MM.1S (cell line): ENCODE measurements around the gene ST6GAL1.
"Not testable (repeated sequence)": the region's sequence is repeated elsewhere in the genome, so short reads cannot be mapped to it uniquely, and the experiment has no call there.

Source experiments
- DNase-seq: peaks from one replicate; pipeline ENCODE4 v3.0.0-alpha.2; 2015
- H2AFZ ChIP-seq: fragments of 300-600 bp; sonication (generic); 2 replicates; pipeline ENCODE4 v1.6.0; 2016; ENCODE audit warnings: antibody characterized with exemption, low read length
- H3F3A ChIP-seq: fragments of 300-600 bp; sonication (generic); 2 replicates; pipeline ENCODE4 v1.6.1; 2016; ENCODE audit warnings: mild to moderate bottlenecking, antibody characterized with exemption, low read length, moderate library complexity, mixed read lengths; ENCODE audit not compliant: insufficient read depth
- H3K27ac ChIP-seq: fragments of 300-600 bp; sonication (generic); 2 replicates; pipeline ENCODE4 v1.5.1; 2016; ENCODE audit warnings: mild to moderate bottlenecking, low read length
- H3K27me3 ChIP-seq: fragments of 300-600 bp; sonication (generic); replicated peaks from 2 replicates; pipeline ENCODE4 v1.6.0; 2016; ENCODE audit warnings: low read length; ENCODE audit not compliant: insufficient read depth
- H3K36me3 ChIP-seq: fragments of 300-600 bp; sonication (generic); replicated peaks from 2 replicates; pipeline ENCODE4 v1.6.1; 2016; ENCODE audit warnings: mild to moderate bottlenecking, low read length, mixed read lengths; ENCODE audit not compliant: insufficient read depth
- H3K4me1 ChIP-seq: fragments of 300-600 bp; sonication (generic); 2 replicates; pipeline ENCODE4 v1.6.1; 2016; ENCODE audit warnings: low read length, mixed read lengths
- H3K4me2 ChIP-seq: fragments of 300-600 bp; sonication (generic); 2 replicates; pipeline ENCODE4 v1.6.0; 2016; ENCODE audit warnings: low read depth, low read length
- H3K4me3 ChIP-seq: fragments of 300-600 bp; sonication (generic); 2 replicates; pipeline ENCODE4 v1.5.1; 2016; ENCODE audit warnings: low read length, mixed read lengths
- H3K79me2 ChIP-seq: fragments of 300-600 bp; sonication (generic); 2 replicates; pipeline ENCODE4 v1.6.1; 2016; ENCODE audit warnings: mixed run types, low read length, mixed read lengths
- H3K9ac ChIP-seq: fragments of 300-600 bp; sonication (generic); 2 replicates; pipeline ENCODE4 v1.6.1; 2016; ENCODE audit warnings: low read length, mixed read lengths
- H3K9me2 ChIP-seq: fragments of 300-600 bp; sonication (generic); replicated peaks from 2 replicates; pipeline ENCODE4 v1.6.1; 2016; ENCODE audit warnings: mild to moderate bottlenecking, low read length, mixed read lengths; ENCODE audit not compliant: insufficient read depth
- H3K9me3 ChIP-seq: fragments of 300-600 bp; sonication (generic); replicated peaks from 2 replicates; pipeline ENCODE4 v1.6.1; 2016; ENCODE audit warnings: mild to moderate bottlenecking, low read length, mixed read lengths; ENCODE audit not compliant: insufficient read depth
- H4K20me1 ChIP-seq: fragments of 300-600 bp; sonication (generic); 2 replicates; pipeline ENCODE4 v1.6.1; 2016; ENCODE audit warnings: mild to moderate bottlenecking, low read length, moderate library complexity, mixed read lengths; ENCODE audit not compliant: insufficient read depth
- CTCF ChIP-seq: fragments of 300-600 bp; sonication (generic); IDR thresholded peaks from 2 replicates; pipeline ENCODE4 v1.5.1; 2016; ENCODE audit warnings: antibody characterized with exemption, low read length, mixed read lengths
- EZH2 ChIP-seq: fragments of 300-600 bp; sonication (generic); optimal IDR thresholded peaks from 2 replicates; pipeline ENCODE3; 2017; ENCODE audit warnings: low read depth, mild to moderate bottlenecking, antibody characterized with exemption, low read length, mixed read lengths
- EZH2phosphoT487 ChIP-seq: fragments of 300-600 bp; sonication (generic); IDR thresholded peaks from 2 replicates; pipeline ENCODE4 v1.6.1; 2018; ENCODE audit warnings: antibody characterized with exemption, low read length

The ST6GAL1 gene

GRCh38 chr3:187021748-187022402, 91.5 kb downstream of the ST6GAL1 start:
- Histone ChIP-seq H3K9me3 (no peaks in the 10 kb centered on the region), H3K4me3 (no peak overlapping the region), H3K4me2 (no peak overlapping the region), H3K9me2 (no peaks in the 10 kb centered on the region), H3K27me3 (no peaks in the 10 kb centered on the region), H4K20me1 (peaks cover 19% of the 10 kb centered on the region; the same call in 1 of the 2 replicates), H3K27ac (no peak overlapping the region), H3K9ac (no peak overlapping the region), H2AFZ (no peak overlapping the region), H3F3A (peaks cover 9% of the 10 kb centered on the region), H3K79me2 (peaks cover 91% of the 10 kb centered on the region), H3K36me3 (peaks cover 3% of the 10 kb centered on the region), H3K4me1 (no peaks in the 10 kb centered on the region)
- DNase-seq: no peak
- TF ChIP-seq EZH2: no peak
- no peak for TF ChIP-seq CTCF
- TF ChIP-seq EZH2phosphoT487: no peak

- H3K4me1 ChIP-seq: no peaks in the 10 kb centered on the region
- H3K4me3 ChIP-seq: no peak overlapping the region
- no peaks in the 10 kb centered on the region for H3K27me3 ChIP-seq
- H3K9me3 ChIP-seq: no peaks in the 10 kb centered on the region
- no peak overlapping the region for H3K4me2 ChIP-seq
- H3K27ac ChIP-seq: no peak overlapping the region
- no peak overlapping the region for H3K9ac ChIP-seq
- TF ChIP-seq EZH2phosphoT487 (no peak), CTCF (no peak)
- H3K36me3 ChIP-seq: peaks cover 3% of the 10 kb centered on the region
- H3K79me2 ChIP-seq: peaks cover 90% of the 10 kb centered on the region
- H2AFZ ChIP-seq: no peak overlapping the region
- peaks cover 9% of the 10 kb centered on the region for H3F3A ChIP-seq
- no peak for DNase-seq
- no peaks in the 10 kb centered on the region for H3K9me2 ChIP-seq
- peaks cover 19% of the 10 kb centered on the region; the same call in 1 of the 2 replicates for H4K20me1 ChIP-seq
Observed at GRCh38 chr3:187022403-187023029, 92.2 kb downstream of the ST6GAL1 start.

- H3K4me3 ChIP-seq, DNase-seq, H3K9me3 ChIP-seq, H3F3A ChIP-seq, H3K27ac ChIP-seq, H3K4me2 ChIP-seq, H3K9ac ChIP-seq, H2AFZ ChIP-seq, H3K36me3 ChIP-seq, H3K9me2 ChIP-seq, H3K4me1 ChIP-seq, H3K27me3 ChIP-seq: not testable (repeated sequence)
- Histone ChIP-seq H3K79me2 (peaks cover 90% of the 10 kb centered on the region), H4K20me1 (peaks cover 19% of the 10 kb centered on the region; the same call in 1 of the 2 replicates)
Observed at GRCh38 chr3:187023340-187023739, 93.0 kb downstream of the ST6GAL1 start.
